COR-L47 (cell line): Measurements from ENCODE around the gene PROSER3.
A peak's percentile ranks its signal among the peaks of the same experiment; 100 is the strongest.

Source experiments
- DNase-seq: peaks from one replicate; lab custom pipeline; 2025; lab: John Stamatoyannopoulos, UW

The PROSER3 gene

DNA sequence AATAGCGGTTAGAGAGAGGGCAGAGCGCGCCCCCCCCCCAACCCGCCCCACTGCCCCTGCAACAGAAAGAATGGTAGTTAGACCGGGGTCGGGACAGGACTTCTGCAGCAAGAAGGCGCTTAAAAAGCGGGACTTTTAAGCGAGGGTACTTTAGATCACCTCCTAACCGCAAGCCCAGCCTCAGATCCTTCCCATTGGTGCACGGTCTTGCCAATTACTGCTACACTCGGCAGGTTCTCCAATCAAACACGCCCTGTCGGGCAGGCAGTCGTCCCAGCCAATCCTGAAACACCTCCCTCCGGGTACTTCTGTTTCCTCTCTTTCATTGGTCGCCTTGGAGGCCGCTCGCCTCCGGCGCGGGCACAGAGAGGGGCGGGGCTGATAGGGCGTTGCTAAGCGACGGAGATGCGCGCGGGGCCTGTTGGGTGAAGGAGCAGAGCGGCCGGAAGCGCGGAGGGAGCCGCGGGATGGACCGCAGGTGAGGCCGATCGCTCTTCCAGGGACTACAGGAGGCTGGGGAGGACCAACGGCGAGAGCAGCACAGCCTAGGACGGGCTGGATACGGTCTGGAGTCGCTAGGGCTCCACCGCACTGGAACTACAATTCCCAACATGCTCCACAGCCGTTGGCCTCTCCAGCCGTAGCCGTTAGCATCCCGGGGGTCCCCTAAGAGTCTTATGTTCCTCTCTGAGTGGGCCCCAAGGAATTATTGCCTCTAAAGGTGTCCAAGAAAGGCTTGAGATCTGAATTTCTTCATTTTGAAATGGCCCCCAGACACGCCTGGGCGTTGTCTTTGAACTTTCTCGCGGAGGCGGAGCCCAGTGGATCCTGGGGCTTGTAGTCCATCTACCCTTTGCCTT lies at the start of gene PROSER3:
PROSER3 (plus strand) TSS at position 428 of the 860 bp plus-strand sequence; CDS start at position 468, 40 bp downstream.
- DNase-seq = peak; percentile 98

DNA sequence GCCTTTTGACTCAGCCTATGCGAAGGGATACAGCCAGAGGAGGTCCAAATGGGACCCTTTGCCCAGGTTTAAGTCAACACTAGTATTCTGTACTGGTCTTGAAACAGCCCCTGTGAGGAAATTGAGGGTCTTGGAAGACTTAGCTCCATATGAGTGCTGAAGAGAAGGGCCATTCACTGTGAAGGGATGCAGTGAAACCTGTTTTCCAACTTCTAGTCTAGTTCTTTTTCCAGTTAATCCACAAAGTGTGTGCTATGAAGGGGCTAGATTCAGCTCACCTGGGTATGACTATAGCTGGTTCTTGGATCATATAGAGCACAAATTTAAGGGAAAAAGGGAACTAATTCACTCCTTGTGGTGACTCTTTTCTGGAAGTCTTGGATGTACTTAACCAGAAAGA lies 49.6 kb upstream of the PROSER3 start:
- DNase-seq = no peak

GRCh38 chr19:35710784-35711723 lies 46.9 kb upstream of the PROSER3 start:
- DNase-seq = no peak

- no peak for DNase-seq
Measured at GRCh38 chr19:35712567-35713505, 45.1 kb upstream of the PROSER3 start.

GRCh38 chr19:35713506-35713850 lies 44.5 kb upstream of the PROSER3 start:
- DNase-seq = no peak

DNA sequence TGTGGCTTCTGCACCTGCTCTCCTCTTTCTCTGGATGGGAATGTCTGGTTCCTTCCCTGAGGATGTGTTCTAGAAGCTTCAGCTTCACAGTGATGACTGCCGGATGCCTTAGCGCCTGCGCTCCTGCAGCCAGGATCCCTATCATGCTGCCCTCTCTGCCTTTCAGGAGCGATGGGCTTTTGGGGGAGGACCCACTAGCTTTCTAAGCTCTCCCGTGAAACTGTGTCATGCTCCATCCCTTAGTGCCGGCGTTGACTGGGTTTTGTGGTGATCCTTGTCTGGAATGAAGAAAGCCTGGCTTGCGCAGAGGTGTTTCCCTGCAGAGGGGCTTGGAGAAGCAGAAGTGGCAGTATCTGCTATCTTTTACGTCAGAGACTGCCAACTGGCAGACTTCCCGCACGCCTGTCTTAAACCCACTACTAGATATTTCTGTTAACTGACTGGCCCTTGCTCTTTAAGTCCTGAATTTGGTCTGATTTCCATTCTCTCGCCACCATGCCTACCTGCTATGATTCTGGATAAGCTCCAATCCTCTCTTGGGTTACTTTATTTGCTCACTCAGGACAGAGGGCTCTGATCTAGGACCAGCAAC lies 44.0 kb upstream of the PROSER3 start:
- DNase-seq = no peak

- no peak for DNase-seq
Measured at GRCh38 chr19:35714601-35715354, 43.2 kb upstream of the PROSER3 start.

DNA sequence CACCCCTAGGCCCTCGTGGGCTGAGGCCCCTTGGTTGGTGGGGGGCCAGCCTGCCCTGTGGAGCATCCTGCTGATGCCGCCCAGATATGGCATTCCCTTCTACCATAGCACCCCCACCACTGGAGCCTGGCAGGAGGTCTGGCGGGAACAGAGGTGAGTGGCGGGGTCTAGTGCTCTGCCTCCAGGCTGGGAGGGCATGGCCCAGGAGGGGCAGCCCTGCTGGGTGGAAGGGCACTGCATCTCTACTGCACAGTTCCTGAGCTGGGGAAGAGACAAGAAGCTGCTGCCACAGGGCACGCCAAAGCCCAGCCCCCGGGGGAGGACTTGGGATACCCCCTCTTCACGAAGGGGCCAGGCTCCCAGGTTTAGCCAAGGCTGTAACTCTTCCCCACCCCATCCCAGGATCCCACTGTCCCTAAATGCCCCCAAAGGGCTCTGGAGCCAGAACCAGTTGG lies 42.6 kb upstream of the PROSER3 start:
- DNase-seq = no peak

GRCh38 chr19:35715981-35716800 lies 41.8 kb upstream of the PROSER3 start:
- DNase-seq = no peak

GRCh38 chr19:35716801-35717664 lies 40.9 kb upstream of the PROSER3 start:
- DNase-seq = peak; percentile 81

GRCh38 chr19:35717665-35718344 lies 40.2 kb upstream of the PROSER3 start, which contains the start of gene KMT2B:
KMT2B (plus strand) TSS chr19:35718003; CDS start chr19:35718019, 16 bp downstream.
- DNase-seq = peak; percentile 95

DNA sequence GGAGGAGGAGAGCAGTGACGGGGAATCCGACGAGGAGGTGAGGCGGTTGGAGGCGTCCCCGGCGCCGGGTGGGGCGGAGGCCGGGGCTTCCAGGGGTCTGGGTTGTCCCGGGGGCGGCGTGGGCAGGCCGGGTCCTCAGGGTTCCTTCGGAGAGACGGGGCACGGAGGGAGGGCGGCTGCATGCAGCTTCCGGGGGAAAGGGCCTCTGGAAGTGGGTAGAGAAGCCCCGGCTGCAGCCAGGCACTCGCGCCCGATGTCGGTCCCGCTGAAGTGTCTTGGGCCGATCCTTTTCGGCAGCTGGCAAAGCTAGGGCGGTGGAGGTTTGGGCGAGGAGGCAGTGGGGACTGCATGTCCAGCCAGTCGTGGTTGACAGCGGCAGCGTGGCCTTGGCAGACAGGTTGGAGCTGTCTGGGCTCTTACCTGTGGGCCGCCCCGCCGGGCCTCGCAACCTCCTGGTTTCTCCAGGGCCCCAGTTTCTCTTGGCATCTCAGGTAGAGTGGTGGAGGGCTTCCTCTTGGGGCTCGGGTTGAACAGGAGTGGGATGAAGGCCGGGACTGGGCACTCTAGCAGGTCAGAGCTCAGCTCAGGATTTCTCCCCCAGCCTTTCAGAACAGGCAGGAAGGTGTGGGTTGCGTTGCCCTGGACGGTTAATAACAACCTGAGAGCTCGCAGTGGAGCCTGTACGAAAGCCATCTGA lies 39.5 kb upstream of the PROSER3 start:
- no peak for DNase-seq

DNA sequence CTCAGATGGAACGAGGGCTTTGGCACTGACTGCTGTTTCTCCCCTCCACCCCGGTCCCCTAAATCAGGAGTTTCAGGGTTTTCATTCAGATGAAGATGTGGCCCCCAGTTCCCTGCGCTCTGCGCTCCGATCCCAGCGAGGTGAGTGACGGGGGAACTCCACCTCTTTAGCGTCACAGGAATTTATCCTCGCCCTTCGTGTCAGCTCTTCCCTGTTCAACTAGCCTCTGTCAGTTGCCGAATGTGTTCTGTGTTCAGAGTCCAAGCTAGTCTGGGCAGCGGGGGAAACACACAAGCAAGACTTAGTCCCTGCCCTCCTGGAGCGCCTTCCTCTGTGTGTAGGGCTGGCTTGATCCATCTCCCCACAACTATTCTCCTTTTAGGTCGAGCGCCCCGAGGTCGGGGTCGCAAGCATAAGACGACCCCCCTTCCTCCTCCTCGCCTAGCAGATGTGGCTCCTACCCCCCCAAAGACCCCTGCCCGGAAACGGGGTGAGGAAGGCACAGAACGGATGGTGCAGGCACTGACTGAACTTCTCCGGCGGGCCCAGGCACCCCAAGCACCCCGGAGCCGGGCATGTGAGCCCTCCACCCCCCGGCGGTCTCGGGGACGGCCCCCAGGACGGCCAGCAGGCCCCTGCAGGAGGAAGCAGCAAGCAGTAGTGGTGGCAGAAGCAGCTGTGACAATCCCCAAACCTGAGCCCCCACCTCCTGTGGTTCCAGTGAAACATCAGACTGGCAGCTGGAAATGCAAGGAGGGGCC lies 38.4 kb upstream of the PROSER3 start:
- DNase-seq = no peak

DNA sequence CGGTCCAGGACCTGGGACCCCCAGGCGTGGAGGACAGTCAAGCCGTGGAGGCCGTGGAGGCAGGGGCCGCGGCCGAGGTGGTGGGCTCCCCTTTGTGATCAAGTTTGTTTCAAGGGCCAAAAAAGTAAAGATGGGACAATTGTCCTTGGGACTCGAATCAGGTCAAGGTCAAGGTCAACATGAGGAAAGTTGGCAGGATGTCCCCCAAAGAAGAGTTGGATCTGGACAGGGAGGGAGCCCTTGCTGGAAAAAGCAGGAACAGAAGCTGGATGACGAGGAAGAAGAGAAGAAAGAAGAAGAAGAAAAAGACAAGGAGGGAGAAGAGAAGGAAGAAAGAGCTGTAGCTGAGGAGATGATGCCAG lies 37.8 kb upstream of the PROSER3 start:
- no peak for DNase-seq

DNA sequence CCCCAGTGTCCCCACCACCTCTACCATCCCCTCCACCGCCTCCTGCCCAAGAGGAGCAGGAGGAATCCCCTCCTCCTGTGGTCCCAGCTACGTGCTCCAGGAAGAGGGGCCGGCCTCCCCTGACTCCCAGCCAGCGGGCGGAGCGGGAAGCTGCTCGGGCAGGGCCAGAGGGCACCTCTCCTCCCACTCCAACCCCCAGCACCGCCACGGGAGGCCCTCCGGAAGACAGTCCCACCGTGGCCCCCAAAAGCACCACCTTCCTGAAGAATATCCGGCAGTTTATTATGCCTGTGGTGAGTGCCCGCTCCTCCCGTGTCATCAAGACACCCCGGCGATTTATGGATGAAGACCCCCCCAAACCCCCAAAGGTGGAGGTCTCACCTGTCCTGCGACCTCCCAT lies 37.3 kb upstream of the PROSER3 start:
- no peak for DNase-seq

GRCh38 chr19:35721374-35721773 lies 36.6 kb upstream of the PROSER3 start:
- no peak for DNase-seq

DNA sequence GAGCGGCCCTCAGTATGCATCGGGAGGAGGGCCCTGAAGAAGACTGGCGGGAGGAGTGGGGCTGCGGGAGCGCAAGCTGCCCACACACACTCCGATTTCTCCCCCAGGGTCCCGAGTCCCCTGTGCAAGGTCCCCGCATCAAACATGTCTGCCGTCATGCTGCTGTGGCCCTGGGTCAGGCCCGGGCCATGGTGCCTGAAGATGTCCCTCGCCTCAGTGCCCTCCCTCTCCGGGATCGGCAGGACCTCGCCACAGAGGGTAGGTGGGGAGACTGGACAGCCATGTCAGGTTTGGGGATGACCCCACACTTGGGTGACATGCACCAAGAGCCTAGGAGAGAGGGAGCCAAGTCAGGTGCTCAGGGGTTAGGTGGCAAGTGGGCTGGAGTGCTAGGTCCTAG lies 35.5 kb upstream of the PROSER3 start:
- no peak for DNase-seq
